Fibroblast of pulmonary artery (primary cell): ENCODE results near the gene PRXL2B.
"Not testable (repeated sequence)": the region's sequence is repeated elsewhere in the genome, so short reads cannot be mapped to it uniquely, and the experiment has no call there.

ENCODE experiments used
- DNase-seq: peaks from one replicate; pipeline ENCODE4 v3.0.0-alpha.2; 2010; ENCODE audit warnings: low read depth
- H3K4me3 ChIP-seq: replicated peaks from 2 replicates; pipeline ENCODE4 v1.5.1; 2011; ENCODE audit warnings: low read depth, mild to moderate bottlenecking, control low read depth, low read length, moderate library complexity
- TF ChIP-seq, protein P1 (sequence below): IDR thresholded peaks from 2 replicates; pipeline ENCODE4 v1.5.1; 2011; ENCODE audit warnings: mild to moderate bottlenecking, control low read depth, low read length, inconsistent platforms; ENCODE audit errors: missing control alignments

The PRXL2B gene

DNA sequence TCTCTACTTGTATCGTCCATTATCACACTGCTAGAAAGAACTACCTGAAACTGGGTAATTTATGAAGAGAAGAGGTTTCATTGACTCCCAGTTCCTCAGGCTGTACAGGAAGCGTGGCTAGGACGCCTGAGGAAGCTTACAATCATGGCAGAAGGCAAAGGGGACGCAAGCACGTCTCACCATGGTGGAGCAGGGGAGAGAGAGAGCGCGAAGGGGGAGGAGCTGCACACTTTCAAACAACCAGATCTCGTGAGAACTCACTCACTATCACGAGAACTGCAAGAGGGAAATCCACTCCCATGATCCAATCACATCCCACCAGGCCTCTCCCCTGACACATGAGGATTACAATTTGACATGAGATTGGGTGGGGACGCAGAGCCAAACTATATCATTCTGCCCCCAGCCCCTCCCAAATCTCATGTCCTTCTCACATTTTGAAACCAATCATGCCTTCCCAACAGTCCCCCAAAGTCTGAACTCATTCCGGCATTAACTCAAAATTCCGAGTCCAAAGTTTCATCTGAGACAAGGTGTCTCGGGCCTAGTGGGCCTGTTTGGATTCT is 38.2 kb downstream of the PRXL2B start:
- no peak for DNase-seq
- no peak overlapping the region for H3K4me3 ChIP-seq
- TF ChIP-seq, protein P1, sequence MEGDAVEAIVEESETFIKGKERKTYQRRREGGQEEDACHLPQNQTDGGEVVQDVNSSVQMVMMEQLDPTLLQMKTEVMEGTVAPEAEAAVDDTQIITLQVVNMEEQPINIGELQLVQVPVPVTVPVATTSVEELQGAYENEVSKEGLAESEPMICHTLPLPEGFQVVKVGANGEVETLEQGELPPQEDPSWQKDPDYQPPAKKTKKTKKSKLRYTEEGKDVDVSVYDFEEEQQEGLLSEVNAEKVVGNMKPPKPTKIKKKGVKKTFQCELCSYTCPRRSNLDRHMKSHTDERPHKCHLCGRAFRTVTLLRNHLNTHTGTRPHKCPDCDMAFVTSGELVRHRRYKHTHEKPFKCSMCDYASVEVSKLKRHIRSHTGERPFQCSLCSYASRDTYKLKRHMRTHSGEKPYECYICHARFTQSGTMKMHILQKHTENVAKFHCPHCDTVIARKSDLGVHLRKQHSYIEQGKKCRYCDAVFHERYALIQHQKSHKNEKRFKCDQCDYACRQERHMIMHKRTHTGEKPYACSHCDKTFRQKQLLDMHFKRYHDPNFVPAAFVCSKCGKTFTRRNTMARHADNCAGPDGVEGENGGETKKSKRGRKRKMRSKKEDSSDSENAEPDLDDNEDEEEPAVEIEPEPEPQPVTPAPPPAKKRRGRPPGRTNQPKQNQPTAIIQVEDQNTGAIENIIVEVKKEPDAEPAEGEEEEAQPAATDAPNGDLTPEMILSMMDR = no peak

DNA sequence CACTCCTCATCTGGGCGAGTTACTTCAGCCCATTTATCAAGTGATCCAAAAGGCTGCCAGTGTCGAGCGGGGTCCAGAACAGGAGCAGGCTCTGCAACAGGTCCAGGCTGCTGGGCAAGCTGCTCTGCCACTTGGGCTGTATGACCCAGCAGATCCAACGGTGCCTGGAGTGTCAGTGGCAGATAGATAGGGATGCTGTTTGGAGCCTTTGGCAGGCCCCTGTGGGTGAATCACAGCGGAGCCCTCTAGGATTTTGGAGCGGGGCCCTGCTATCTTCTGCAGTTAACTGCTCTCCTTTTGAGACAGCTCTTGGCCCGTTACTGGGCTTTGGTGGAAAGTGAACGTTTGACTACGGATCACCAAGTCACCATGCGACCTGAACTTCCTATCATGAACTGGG is 38.7 kb downstream of the PRXL2B start:
- DNase-seq = no peak
- TF ChIP-seq, protein P1 = no peak
- no peak overlapping the region for H3K4me3 ChIP-seq

DNA sequence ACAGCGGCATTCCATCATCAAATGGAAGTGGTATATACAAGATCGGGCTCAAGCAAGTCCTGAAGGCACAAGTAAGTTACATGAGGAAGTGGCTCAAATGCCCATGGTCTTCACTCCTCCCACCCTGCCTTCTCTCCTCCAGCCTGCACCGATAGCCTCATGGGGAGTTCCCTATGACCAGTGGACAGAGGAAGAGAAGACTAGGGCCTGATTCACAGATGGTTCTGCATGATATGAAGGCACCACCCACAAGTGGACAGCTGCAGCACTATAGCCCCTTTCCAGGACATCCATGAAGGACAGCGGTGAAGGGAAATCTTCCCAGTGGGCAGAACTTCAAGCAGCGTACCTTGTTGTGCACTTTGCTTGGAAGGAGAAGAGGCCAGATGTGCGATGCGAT is 39.2 kb downstream of the PRXL2B start:
- not testable (repeated sequence) for H3K4me3 ChIP-seq, DNase-seq

DNA sequence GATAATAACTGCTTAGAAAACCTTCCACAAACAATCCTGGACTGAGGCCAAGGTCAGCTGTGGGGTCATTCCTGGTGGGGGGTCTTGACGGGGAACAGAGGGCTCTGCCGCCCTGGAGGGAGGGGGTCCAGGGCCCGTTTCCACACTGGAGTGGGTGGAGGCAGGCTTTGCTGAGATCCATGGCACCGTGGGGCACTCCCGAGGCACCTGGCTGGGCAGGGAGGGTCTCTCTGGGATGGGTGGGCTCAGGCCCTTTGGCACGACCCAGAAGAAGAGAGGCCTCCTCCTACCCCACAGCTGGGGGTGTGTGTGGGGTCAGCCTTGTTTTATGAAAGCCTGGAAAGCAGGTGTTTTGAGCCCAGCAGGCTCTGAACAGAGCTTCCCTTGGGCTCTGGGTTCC is 41.2 kb downstream of the PRXL2B start:
- no peak overlapping the region for H3K4me3 ChIP-seq
- TF ChIP-seq, protein P1 = no peak
- no peak for DNase-seq

DNA sequence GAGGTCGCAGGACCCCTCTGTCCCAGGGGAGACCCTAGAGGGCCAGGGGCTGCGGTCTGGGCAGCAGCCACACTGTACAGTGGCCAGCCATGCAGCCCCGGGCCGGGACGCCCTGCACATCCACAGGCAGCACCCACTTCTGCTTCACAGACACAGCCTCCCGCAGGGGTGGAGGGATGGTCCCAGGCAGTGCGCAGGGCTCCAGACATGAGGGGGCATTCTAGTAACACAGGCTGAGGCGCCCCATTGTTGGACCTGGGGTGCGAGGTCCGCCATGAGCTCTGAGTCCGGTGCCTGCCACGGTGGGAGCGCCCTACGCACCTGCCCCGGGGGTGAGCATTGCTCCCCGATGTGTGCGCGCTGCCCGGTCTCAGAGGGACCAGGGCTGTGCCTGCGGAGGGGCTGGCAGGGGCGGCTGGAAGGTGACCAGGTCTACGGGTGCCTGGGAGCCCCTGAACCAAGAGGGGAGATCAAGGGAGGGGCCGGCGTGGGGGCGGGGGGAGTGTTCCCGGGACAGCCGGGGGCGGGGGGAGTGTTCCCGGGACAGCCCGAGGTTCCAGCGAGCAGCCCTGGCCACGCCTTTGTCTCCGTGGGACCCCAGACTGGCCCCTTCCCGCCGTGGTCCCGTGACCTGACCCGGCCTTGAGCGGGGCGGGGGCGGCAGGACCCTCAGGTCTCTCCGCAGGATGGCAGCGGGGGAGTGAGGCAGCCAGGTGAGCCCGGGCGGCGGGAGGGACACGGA is 41.8 kb downstream of the PRXL2B start:
- DNase-seq = no peak
- no peak overlapping the region for H3K4me3 ChIP-seq
- TF ChIP-seq, protein P1 = no peak

DNA sequence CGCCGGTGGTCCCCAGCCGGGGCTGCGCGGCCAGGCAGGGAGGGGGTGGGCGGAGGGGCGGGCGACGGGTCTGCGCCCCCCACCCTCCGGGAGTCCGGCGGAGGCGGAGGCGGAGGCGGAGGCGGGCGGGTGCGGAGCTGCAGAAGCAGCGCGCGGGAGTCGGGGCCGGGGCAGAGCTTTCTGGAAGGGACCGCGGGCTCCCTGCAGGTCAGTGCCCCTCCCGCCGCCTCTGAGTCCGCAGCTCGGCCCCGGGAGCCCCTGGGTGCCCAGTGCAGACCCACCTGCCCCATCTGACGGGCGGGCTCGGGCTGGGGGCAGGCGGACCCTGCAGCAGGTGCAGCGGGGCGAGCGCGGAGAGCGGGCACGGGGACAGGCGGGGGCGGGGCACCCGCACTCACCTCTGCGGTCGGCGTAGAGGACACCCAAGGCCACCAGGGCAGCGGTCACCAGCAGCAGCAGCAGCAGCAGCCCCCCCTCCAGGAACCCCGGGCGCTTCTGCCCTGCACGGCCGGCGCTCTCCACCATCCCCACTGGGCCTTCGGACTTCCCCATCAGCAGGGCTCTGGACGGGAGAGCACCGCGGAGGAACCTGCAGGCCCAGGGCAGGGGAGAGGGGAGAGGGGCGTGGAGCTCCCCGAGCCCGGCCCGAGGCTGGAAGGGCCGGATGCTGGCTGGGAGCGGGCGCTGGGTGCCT is 42.5 kb downstream of the PRXL2B start:
- TF ChIP-seq, protein P1 = no peak
- H3K4me3 ChIP-seq = no peak overlapping the region
- DNase-seq = no peak

DNA sequence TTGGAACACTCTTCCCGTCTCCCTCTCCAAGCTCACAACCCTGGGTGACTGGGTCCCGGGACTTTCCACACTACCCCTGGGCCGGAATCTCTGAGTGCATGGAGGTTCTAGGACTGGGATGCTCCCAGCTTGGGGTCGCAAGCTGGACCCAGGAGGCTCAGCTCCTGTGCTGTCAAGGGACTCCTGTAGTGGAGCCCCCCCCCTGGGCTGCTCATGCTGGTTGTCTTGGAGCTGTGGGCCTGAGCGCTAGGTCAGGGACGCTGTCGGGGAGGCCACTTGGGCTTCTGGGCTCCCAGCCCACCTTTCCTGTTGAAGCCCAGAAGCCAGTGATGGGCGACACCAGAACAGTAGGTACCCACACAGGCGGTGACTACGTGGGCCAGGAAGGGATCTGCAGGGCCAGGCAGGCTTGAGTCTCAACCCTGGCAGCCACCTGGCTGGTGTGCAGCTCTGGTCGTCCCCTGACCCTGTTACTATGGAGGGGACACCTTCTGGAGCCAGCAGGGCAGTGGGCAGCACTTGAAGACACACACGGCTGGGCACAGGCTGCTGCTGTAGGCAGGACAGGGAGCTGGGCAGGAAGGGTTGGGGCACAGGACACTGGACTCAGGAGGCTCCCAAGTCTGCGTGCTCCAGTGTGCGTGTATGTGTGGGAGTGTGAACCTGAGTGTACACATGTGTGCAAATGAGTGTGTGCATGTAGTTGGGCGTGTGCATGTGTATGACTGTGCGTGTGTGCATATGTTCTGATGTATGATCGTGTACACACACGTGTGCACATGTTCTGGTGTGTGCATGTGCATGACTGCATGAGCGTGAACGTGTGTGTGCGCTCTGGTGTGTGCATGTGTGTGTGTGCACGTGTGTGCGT is 43.3 kb downstream of the PRXL2B start:
- TF ChIP-seq, protein P1 = no peak
- H3K4me3 ChIP-seq = no peak overlapping the region
- no peak for DNase-seq
